CD14-positive monocyte (primary cell): ENCODE measurements around the gene SSBP3. TPM values are rescaled to one million over a fixed set of nuclear protein-coding genes. Genes with fewer than 3 reads are reported as not detected.

Source experiments
- DNase-seq, 3 donors: peaks; one replicate each; pipeline ENCODE4 v3.0.0-alpha.2; 2011 to 2022
- H2AFZ ChIP-seq: 2 replicates; pipeline ENCODE4 v1.6.0; 2012; ENCODE audit warnings: mild to moderate bottlenecking, low read depth, low read length, inconsistent platforms; ENCODE audit not compliant: insufficient read depth, poor library complexity, severe bottlenecking
- H3K27ac ChIP-seq, 2 donors: 1 replicate in 1 of 2; 2 replicates in 1 of 2; pipeline ENCODE4 v1.5.1; 2012 to 2013; ENCODE audit warnings: low read length in 2 of 2, control low read depth in 1 of 2, inconsistent platforms in 1 of 2, low read depth in 1 of 2, mild to moderate bottlenecking in 1 of 2
- H3K27me3 ChIP-seq, 2 donors: one replicate each; pipeline versions ENCODE4 v1.6.0 to v1.6.1; 2011 to 2013; ENCODE audit warnings: low read length in 2 of 2; ENCODE audit not compliant: control insufficient read depth in 2 of 2, insufficient read depth in 2 of 2
- H3K36me3 ChIP-seq, 2 donors: replicated peaks in 1 of 2; 1 replicate in 1 of 2; 2 replicates in 1 of 2; pipeline versions ENCODE4 v1.5.1 to v1.6.1; 2012 to 2013; ENCODE audit warnings: low read length in 2 of 2, control low read depth in 1 of 2, inconsistent platforms in 1 of 2, mild to moderate bottlenecking in 1 of 2; ENCODE audit not compliant: insufficient read depth in 2 of 2, control insufficient read depth in 1 of 2
- H3K4me1 ChIP-seq, 2 donors: 1 replicate in 1 of 2; 2 replicates in 1 of 2; pipeline versions ENCODE4 v1.5.1 to v1.6.1; 2012 to 2013; ENCODE audit warnings: low read length in 2 of 2, control low read depth in 1 of 2, inconsistent platforms in 1 of 2, mild to moderate bottlenecking in 1 of 2, moderate library complexity in 1 of 2; ENCODE audit not compliant: insufficient read depth in 2 of 2, control insufficient read depth in 1 of 2
- H3K4me2 ChIP-seq: replicated peaks from 2 replicates; pipeline ENCODE3; 2012; ENCODE audit warnings: low read length, moderate library complexity, mild to moderate bottlenecking; ENCODE audit not compliant: poor library complexity, severe bottlenecking; ENCODE audit errors: extremely low read depth
- H3K4me3 ChIP-seq, 3 experiments: fragments of 200-600 bp in 1 of 3; sonication (generic) in 1 of 3; replicated peaks in 1 of 3; 1 replicate in 2 of 3; 2 replicates in 1 of 3; pipeline ENCODE4 v1.5.1; 2011 to 2013; ENCODE audit warnings: low read length in 3 of 3, mild to moderate bottlenecking in 3 of 3, control low read depth in 2 of 3, low read depth in 2 of 3, inconsistent platforms in 1 of 3, moderate library complexity in 1 of 3
- H3K79me2 ChIP-seq: 2 replicates; pipeline ENCODE4 v1.6.0; 2012; ENCODE audit warnings: mild to moderate bottlenecking, control low read depth, inconsistent platforms, low read length, moderate library complexity; ENCODE audit not compliant: insufficient read depth
- H3K9ac ChIP-seq: 2 replicates; pipeline ENCODE4 v1.6.0; 2017; ENCODE audit warnings: low read length, mild to moderate bottlenecking; ENCODE audit not compliant: insufficient read depth, poor library complexity, severe bottlenecking
- H3K9me3 ChIP-seq, 2 donors: replicated peaks in 1 of 2; 1 replicate in 1 of 2; 2 replicates in 1 of 2; pipeline versions ENCODE4 v1.5.1 to v1.6.1; 2012 to 2013; ENCODE audit warnings: low read length in 2 of 2, control low read depth in 1 of 2; ENCODE audit not compliant: control insufficient read depth in 1 of 2, insufficient read depth in 1 of 2
- H4K20me1 ChIP-seq: 2 replicates; pipeline ENCODE4 v1.6.0; 2012; ENCODE audit warnings: mild to moderate bottlenecking, low read length, control low read depth, moderate library complexity; ENCODE audit not compliant: insufficient read depth
- H3K27ac Mint-ChIP-seq, 7 donors: one replicate each; pipeline ENCODE4 v1.8.0; 2020; ENCODE audit warnings: mild to moderate bottlenecking in 7 of 7, mixed read lengths in 7 of 7, moderate library complexity in 6 of 7, inconsistent platforms in 2 of 7
- H3K27me3 Mint-ChIP-seq, 3 donors: one replicate each; pipeline ENCODE4 v1.8.0; 2021 to 2022; ENCODE audit warnings: low read depth in 3 of 3, mild to moderate bottlenecking in 3 of 3, mixed read lengths in 3 of 3, moderate library complexity in 3 of 3, inconsistent platforms in 1 of 3
- H3K36me3 Mint-ChIP-seq, 2 donors: one replicate each; pipeline ENCODE4 v1.8.0; 2020; ENCODE audit warnings: mixed read lengths in 2 of 2, inconsistent platforms in 1 of 2, mild to moderate bottlenecking in 1 of 2
- H3K4me1 Mint-ChIP-seq: one replicate; pipeline ENCODE4 v1.8.0; 2020; ENCODE audit warnings: mild to moderate bottlenecking, mixed read lengths
- H3K4me3 Mint-ChIP-seq, 2 donors: one replicate each; pipeline ENCODE4 v1.8.0; 2020; ENCODE audit warnings: mild to moderate bottlenecking in 2 of 2, mixed read lengths in 2 of 2, moderate library complexity in 1 of 2
- H3K9me3 Mint-ChIP-seq, 7 donors: one replicate each; pipeline ENCODE4 v1.8.0; 2020 to 2022; ENCODE audit warnings: mixed read lengths in 7 of 7, mild to moderate bottlenecking in 6 of 7, moderate library complexity in 6 of 7, inconsistent platforms in 2 of 7
- WGBS: methylation state at CpG from one replicate; pipeline ENCODE4 v1.1.5; 2013; ENCODE audit warnings: missing lambda C conversion rate; ENCODE audit not compliant: insufficient coverage; 5-methylcytosine and 5-hydroxymethylcytosine counted together
- intact Hi-C, 2 donors: fragments of 100-400 bp; cut with micrococcal nuclease; formaldehyde crosslinking; loops; one replicate each; pipeline versions ENCODE4 v1.15.0 to v1.15.1; 2023
- polyA plus RNA-seq, 3 donors: library from polyadenylated mRNA; depleted of rRNA in 1 of 3; unstranded in 2 of 3; stranded (reverse) in 1 of 3; fragments of 300-500 nt in 2 of 3; fragments of >200 nt in 1 of 3; fragmentation: Illumina TruSeq in 2 of 3; gene quantifications; 1 replicate in 2 of 3; 2 replicates in 1 of 3; pipeline ENCODE4 v1.2.3, GENCODE V29; 2012 to 2021
- TF ChIP-seq, protein P1 (sequence below): fragments of 200-600 bp; IDR thresholded peaks from one replicate; pipeline ENCODE4 v1.8.0; 2022; ENCODE audit warnings: antibody characterized with exemption, mild to moderate bottlenecking

SSBP3 gene
- polyA plus RNA-seq, 3 donors, result 4.1 to 30.7 (median 4.3) TPM

GRCh38 chr1:54337928-54338327, 68.3 kb downstream of the SSBP3 start:
- H3K4me1 Mint-ChIP-seq, result peaks cover 26% of the 10 kb centered on the region
- H3K9me3 ChIP-seq, result no peaks in the 10 kb centered on the region
- H3K4me1 ChIP-seq, result no peaks in the 10 kb centered on the region
- H3K9ac ChIP-seq, result no peak overlapping the region
- H3K9me3 Mint-ChIP-seq, result no peaks in the 10 kb centered on the region
- H3K4me2 ChIP-seq, result no peak overlapping the region
- TF ChIP-seq, protein P1, sequence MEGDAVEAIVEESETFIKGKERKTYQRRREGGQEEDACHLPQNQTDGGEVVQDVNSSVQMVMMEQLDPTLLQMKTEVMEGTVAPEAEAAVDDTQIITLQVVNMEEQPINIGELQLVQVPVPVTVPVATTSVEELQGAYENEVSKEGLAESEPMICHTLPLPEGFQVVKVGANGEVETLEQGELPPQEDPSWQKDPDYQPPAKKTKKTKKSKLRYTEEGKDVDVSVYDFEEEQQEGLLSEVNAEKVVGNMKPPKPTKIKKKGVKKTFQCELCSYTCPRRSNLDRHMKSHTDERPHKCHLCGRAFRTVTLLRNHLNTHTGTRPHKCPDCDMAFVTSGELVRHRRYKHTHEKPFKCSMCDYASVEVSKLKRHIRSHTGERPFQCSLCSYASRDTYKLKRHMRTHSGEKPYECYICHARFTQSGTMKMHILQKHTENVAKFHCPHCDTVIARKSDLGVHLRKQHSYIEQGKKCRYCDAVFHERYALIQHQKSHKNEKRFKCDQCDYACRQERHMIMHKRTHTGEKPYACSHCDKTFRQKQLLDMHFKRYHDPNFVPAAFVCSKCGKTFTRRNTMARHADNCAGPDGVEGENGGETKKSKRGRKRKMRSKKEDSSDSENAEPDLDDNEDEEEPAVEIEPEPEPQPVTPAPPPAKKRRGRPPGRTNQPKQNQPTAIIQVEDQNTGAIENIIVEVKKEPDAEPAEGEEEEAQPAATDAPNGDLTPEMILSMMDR, result no peak
- peaks cover 0 to 2% (median 0%) of the 10 kb centered on the region in 3 donors for H3K27me3 Mint-ChIP-seq
- H3K36me3 ChIP-seq, result no peaks in the 10 kb centered on the region
- H3K36me3 Mint-ChIP-seq, result peaks cover 2 to 4% of the 10 kb centered on the region in 2 donors
- H4K20me1 ChIP-seq, result peaks cover 51% of the 10 kb centered on the region
- no peak overlapping the region for H3K4me3 ChIP-seq
- no peak overlapping the region for H3K4me3 Mint-ChIP-seq
- WGBS, result 74% methylated on average over 6 of the region's 7 CpGs
- H3K27me3 ChIP-seq, result no peaks in the 10 kb centered on the region
- H3K27ac Mint-ChIP-seq, result peak overlapping the region in 1 of 7 donors; percentile 71
- H3K27ac ChIP-seq, result no peak overlapping the region
- DNase-seq, result no peak
- H2AFZ ChIP-seq, result no peak overlapping the region
- no peaks in the 10 kb centered on the region for H3K79me2 ChIP-seq
- intact Hi-C loops, result no loop called here

GRCh38 chr1:54337034-54337433, 69.2 kb downstream of the SSBP3 start:
- no peak overlapping the region for H2AFZ ChIP-seq
- no peak overlapping the region for H3K4me3 Mint-ChIP-seq
- H3K27ac ChIP-seq, result no peak overlapping the region
- H4K20me1 ChIP-seq, result peaks cover 52% of the 10 kb centered on the region
- H3K27me3 Mint-ChIP-seq, result peaks cover 0 to 2% (median 0%) of the 10 kb centered on the region in 3 donors
- no peaks in the 10 kb centered on the region for H3K4me1 ChIP-seq
- no peaks in the 10 kb centered on the region for H3K27me3 ChIP-seq
- TF ChIP-seq, protein P1, result no peak
- WGBS, result 95% methylated on average over 5 of the region's 7 CpGs
- no peaks in the 10 kb centered on the region for H3K36me3 ChIP-seq
- peaks cover 0 to 2% (median 0%) of the 10 kb centered on the region in 7 donors for H3K9me3 Mint-ChIP-seq
- no peaks in the 10 kb centered on the region for H3K9me3 ChIP-seq
- no peaks in the 10 kb centered on the region for H3K79me2 ChIP-seq
- H3K4me3 ChIP-seq, result no peak overlapping the region
- intact Hi-C loops, result no loop called here
- no peak overlapping the region for H3K27ac Mint-ChIP-seq
- no peak overlapping the region for H3K9ac ChIP-seq
- peaks cover 2 to 4% of the 10 kb centered on the region in 2 donors for H3K36me3 Mint-ChIP-seq
- DNase-seq, result no peak
- no peak overlapping the region for H3K4me2 ChIP-seq
- peaks cover 21% of the 10 kb centered on the region for H3K4me1 Mint-ChIP-seq
